ENCODE results near the gene GTF3C5. TPM values are rescaled to one million over a fixed set of nuclear protein-coding genes. Genes with fewer than 3 reads are reported as not detected.

The GTF3C5 gene
- polyA plus RNA-seq, 3 donors from 2014 or later: 31.0 to 52.7 (median 41.0) TPM

- peaks cover 0 to 5% (median 2%) of the 10 kb centered on the region in 3 donors for H3K27me3 Mint-ChIP-seq (ENCODE audit: low read depth in 3 of 3)
- DNase-seq: no peak
These were observed 27.7 kb upstream of the GTF3C5 start for GRCh38 chr9:133003071-133003461.

GRCh38 chr9:133003671-133004090, 27.1 kb upstream of the GTF3C5 start:
- Mint-ChIP-seq H3K27ac (peak overlapping the region in 2 of 6 donors; percentile 14 to 78), H3K4me1 (peaks cover 0 to 3% of the 10 kb centered on the region in 2 donors), H3K27me3 (ENCODE audit: low read depth in 3 of 3) (peaks cover 0 to 5% (median 4%) of the 10 kb centered on the region in 3 donors)

More at GRCh38 chr9:133003071-133003461, 27.7 kb upstream of the GTF3C5 start:
- Mint-ChIP-seq H3K4me3 (no peak overlapping the region), H3K4me1 (peaks cover 0 to 3% of the 10 kb centered on the region in 2 donors), H3K9me3 (no peaks in the 10 kb centered on the region), H3K27ac (no peak overlapping the region), H3K36me3 (no peaks in the 10 kb centered on the region)

GRCh38 chr9:133004091-133004998, 26.5 kb upstream of the GTF3C5 start:
- no peaks in the 10 kb centered on the region for H3K36me3 Mint-ChIP-seq
- H3K27ac Mint-ChIP-seq: no peak overlapping the region
- no peak for DNase-seq
- no peak overlapping the region for H3K4me3 Mint-ChIP-seq
- H3K27me3 Mint-ChIP-seq (ENCODE audit: low read depth in 3 of 3): peaks cover 0 to 4% (median 3%) of the 10 kb centered on the region in 3 donors
- peaks cover 0 to 3% of the 10 kb centered on the region in 2 donors for H3K4me1 Mint-ChIP-seq
- peaks cover 0 to under 1% (median 0%) of the 10 kb centered on the region in 6 donors for H3K9me3 Mint-ChIP-seq

More at GRCh38 chr9:133003671-133004090, 27.1 kb upstream of the GTF3C5 start:
- no peaks in the 10 kb centered on the region for H3K9me3 Mint-ChIP-seq
- H3K4me3 Mint-ChIP-seq: no peak overlapping the region
- H3K36me3 Mint-ChIP-seq: no peaks in the 10 kb centered on the region
- DNase-seq: no peak

- H3K27me3 Mint-ChIP-seq (ENCODE audit: low read depth in 3 of 3): peaks cover 0 to 4% (median 4%) of the 10 kb centered on the region in 3 donors
- H3K9me3 Mint-ChIP-seq: peaks cover 0 to 2% (median 0%) of the 10 kb centered on the region in 6 donors
- H3K27ac Mint-ChIP-seq: no peak overlapping the region
- no peaks in the 10 kb centered on the region for H3K36me3 Mint-ChIP-seq
- no peak for DNase-seq
- no peak overlapping the region for H3K4me3 Mint-ChIP-seq
- H3K4me1 Mint-ChIP-seq: peaks cover 0 to 3% of the 10 kb centered on the region in 2 donors
These were observed 25.6 kb upstream of the GTF3C5 start for GRCh38 chr9:133004999-133005760.

- Mint-ChIP-seq H3K27me3 (ENCODE audit: low read depth in 3 of 3) (peaks cover 0 to 4% (median 2%) of the 10 kb centered on the region in 3 donors), H3K4me3 (no peak overlapping the region), H3K27ac (peak overlapping the region in 1 of 6 donors; percentile 18), H3K9me3 (peaks cover 0 to 2% (median 0%) of the 10 kb centered on the region in 6 donors), H3K36me3 (no peaks in the 10 kb centered on the region), H3K4me1 (peaks cover 0 to 3% of the 10 kb centered on the region in 2 donors)
- DNase-seq: no peak
These were observed 24.8 kb upstream of the GTF3C5 start for GRCh38 chr9:133005957-133006356.

- H3K4me1 Mint-ChIP-seq: peaks cover 0 to 3% of the 10 kb centered on the region in 2 donors
These were observed 24.0 kb upstream of the GTF3C5 start for GRCh38 chr9:133006731-133007352.

GRCh38 chr9:133008406-133008805, 22.4 kb upstream of the GTF3C5 start:
- no peak overlapping the region for H3K27ac Mint-ChIP-seq
- H3K27me3 Mint-ChIP-seq (ENCODE audit: low read depth in 3 of 3): peaks cover 2 to 6% (median 2%) of the 10 kb centered on the region in 3 donors
- DNase-seq: no peak
- no peaks in the 10 kb centered on the region for H3K36me3 Mint-ChIP-seq
- peaks cover 0 to 1% of the 10 kb centered on the region in 2 donors for H3K4me1 Mint-ChIP-seq
- H3K4me3 Mint-ChIP-seq: no peak overlapping the region
- peaks cover 0 to 2% (median 0%) of the 10 kb centered on the region in 6 donors for H3K9me3 Mint-ChIP-seq

More at GRCh38 chr9:133006731-133007352, 24.0 kb upstream of the GTF3C5 start:
- no peak overlapping the region for H3K27ac Mint-ChIP-seq
- H3K4me3 Mint-ChIP-seq: no peak overlapping the region
- H3K36me3 Mint-ChIP-seq: no peaks in the 10 kb centered on the region
- no peak for DNase-seq
- peaks cover 0 to 2% (median 0%) of the 10 kb centered on the region in 6 donors for H3K9me3 Mint-ChIP-seq
- H3K27me3 Mint-ChIP-seq (ENCODE audit: low read depth in 3 of 3): peaks cover 0 to 6% (median 2%) of the 10 kb centered on the region in 3 donors

GRCh38 chr9:133008824-133009223, 22.0 kb upstream of the GTF3C5 start:
- H3K27ac Mint-ChIP-seq: no peak overlapping the region
- DNase-seq: no peak
- no peak overlapping the region for H3K4me3 Mint-ChIP-seq
- H3K36me3 Mint-ChIP-seq: no peaks in the 10 kb centered on the region
- H3K27me3 Mint-ChIP-seq (ENCODE audit: low read depth in 3 of 3): peaks cover 2 to 6% (median 2%) of the 10 kb centered on the region in 3 donors
- peaks cover 0 to 1% of the 10 kb centered on the region in 2 donors for H3K4me1 Mint-ChIP-seq
- peaks cover 0 to 2% (median 0%) of the 10 kb centered on the region in 6 donors for H3K9me3 Mint-ChIP-seq

GRCh38 chr9:133009906-133010582, 20.8 kb upstream of the GTF3C5 start:
- H3K27me3 Mint-ChIP-seq (ENCODE audit: low read depth in 3 of 3): peaks cover 2 to 6% (median 2%) of the 10 kb centered on the region in 3 donors
- DNase-seq: no peak
- no peak overlapping the region for H3K27ac Mint-ChIP-seq
- no peaks in the 10 kb centered on the region for H3K36me3 Mint-ChIP-seq
- no peak overlapping the region for H3K4me3 Mint-ChIP-seq
- no peaks in the 10 kb centered on the region for H3K4me1 Mint-ChIP-seq
- peaks cover 0 to 4% (median 0%) of the 10 kb centered on the region in 6 donors for H3K9me3 Mint-ChIP-seq

- Mint-ChIP-seq H3K27me3 (ENCODE audit: low read depth in 3 of 3) (peaks cover 3 to 9% (median 3%) of the 10 kb centered on the region in 3 donors), H3K9me3 (peaks cover 0 to 5% (median 0%) of the 10 kb centered on the region in 6 donors), H3K4me1 (no peaks in the 10 kb centered on the region), H3K4me3 (no peak overlapping the region), H3K36me3 (no peaks in the 10 kb centered on the region), H3K27ac (no peak overlapping the region)
- DNase-seq: no peak
These were observed 16.1 kb upstream of the GTF3C5 start for GRCh38 chr9:133014696-133015095.

- no peak for DNase-seq
- H3K4me3 Mint-ChIP-seq: no peak overlapping the region
- peaks cover 4 to 7% (median 6%) of the 10 kb centered on the region in 3 donors for H3K27me3 Mint-ChIP-seq (ENCODE audit: low read depth in 3 of 3)
- no peaks in the 10 kb centered on the region for H3K9me3 Mint-ChIP-seq
- H3K27ac Mint-ChIP-seq: no peak overlapping the region
- H3K4me1 Mint-ChIP-seq: peaks cover 14 to 15% of the 10 kb centered on the region in 2 donors
- H3K36me3 Mint-ChIP-seq: no peaks in the 10 kb centered on the region
These were observed 7.5 kb upstream of the GTF3C5 start for GRCh38 chr9:133023117-133023890.

GRCh38 chr9:133026426-133026825, 4.4 kb upstream of the GTF3C5 start:
- Mint-ChIP-seq H3K27ac (no peak overlapping the region), H3K4me3 (no peak overlapping the region), H3K27me3 (ENCODE audit: low read depth in 3 of 3) (peaks cover 14 to 17% (median 14%) of the 10 kb centered on the region in 3 donors), H3K36me3 (no peaks in the 10 kb centered on the region), H3K9me3 (no peaks in the 10 kb centered on the region), H3K4me1 (peaks cover 35 to 36% of the 10 kb centered on the region in 2 donors)
- no peak for DNase-seq
